Ishikawa (cell line): ENCODE measurements around the gene ATRIP.

Source experiments
- CEBPB ChIP-seq: IDR thresholded peaks from 2 replicates; pipeline ENCODE4 v1.6.1; 2012
- CREB1 ChIP-seq: IDR thresholded peaks from 2 replicates; pipeline ENCODE4 v1.6.1; 2012; ENCODE audit warnings: low read depth
- EGR1 ChIP-seq: IDR thresholded peaks from 2 replicates; pipeline ENCODE4 v1.6.1; 2012
- EP300 ChIP-seq: IDR thresholded peaks from 2 replicates; pipeline ENCODE4 v1.6.1; 2012; ENCODE audit warnings: borderline replicate concordance
- FOXM1 ChIP-seq: IDR thresholded peaks from 2 replicates; pipeline ENCODE4 v1.6.1; 2012; ENCODE audit warnings: low read depth, borderline replicate concordance
- NFIC ChIP-seq: IDR thresholded peaks from 2 replicates; pipeline ENCODE4 v1.6.1; 2012
- TAF1 ChIP-seq: IDR thresholded peaks from 2 replicates; pipeline ENCODE4 v1.6.1; 2012; ENCODE audit warnings: low read depth, mild to moderate bottlenecking
- TCF12 ChIP-seq: IDR thresholded peaks from 2 replicates; pipeline ENCODE4 v1.6.1; 2012; ENCODE audit warnings: low read depth
- TEAD4 ChIP-seq: IDR thresholded peaks from 2 replicates; pipeline ENCODE4 v1.6.1; 2012
- YY1 ChIP-seq: IDR thresholded peaks from 2 replicates; pipeline ENCODE4 v1.6.1; 2012; ENCODE audit warnings: low read depth
- ZBTB7A ChIP-seq: IDR thresholded peaks from 2 replicates; pipeline ENCODE4 v1.6.1; 2012; ENCODE audit warnings: low read depth
- TF ChIP-seq, protein P1 (sequence below): IDR thresholded peaks from 2 replicates; pipeline ENCODE4 v1.6.1; 2012
- TF ChIP-seq, protein P2 (sequence below): IDR thresholded peaks from 2 replicates; pipeline ENCODE4 v1.6.1; 2012
- TF ChIP-seq, protein P3 (sequence below): IDR thresholded peaks from 2 replicates; pipeline ENCODE4 v1.6.1; 2012; ENCODE audit warnings: low read depth, mild to moderate bottlenecking

Gene ATRIP

DNA sequence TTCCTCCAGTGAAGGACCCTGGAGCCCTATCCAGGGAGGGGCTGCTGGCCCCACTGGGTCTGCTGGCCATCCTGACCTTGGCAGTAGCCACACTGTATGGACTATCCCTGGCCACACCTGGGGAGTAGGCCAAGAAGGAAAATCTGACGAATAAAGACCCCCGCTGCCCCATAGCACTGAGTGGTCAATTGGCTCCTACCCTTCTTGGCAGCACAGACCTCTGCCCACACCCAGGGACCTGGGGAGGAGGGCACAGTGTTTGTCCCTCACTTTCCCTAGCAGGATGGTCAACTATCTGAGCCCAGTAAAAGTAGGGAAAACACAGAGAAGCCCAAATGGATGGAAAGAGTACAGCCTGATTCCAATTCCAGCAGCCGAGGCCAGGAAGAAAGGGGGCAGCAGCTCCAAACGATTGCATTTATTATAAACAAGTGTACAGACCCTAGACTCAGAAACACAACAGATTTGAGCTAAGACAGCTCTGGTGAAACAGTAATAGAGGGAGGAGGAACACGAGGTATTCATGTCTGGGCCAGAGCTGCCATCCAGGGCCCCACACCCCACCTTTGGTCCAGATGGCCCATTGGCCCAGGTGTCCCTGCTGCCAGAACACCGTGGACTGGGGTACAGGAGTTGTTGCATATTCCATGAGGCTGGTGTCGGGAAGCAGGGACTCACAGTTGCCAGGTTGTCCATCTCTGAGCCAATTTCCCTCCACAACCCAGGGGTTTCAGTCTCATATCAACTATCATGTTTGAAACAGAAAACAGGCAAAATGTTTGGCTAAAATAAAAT lies 21.1 kb downstream of the ATRIP start:
- TF ChIP-seq NFIC (no peak), TEAD4 (no peak)
- TF ChIP-seq, protein P1, sequence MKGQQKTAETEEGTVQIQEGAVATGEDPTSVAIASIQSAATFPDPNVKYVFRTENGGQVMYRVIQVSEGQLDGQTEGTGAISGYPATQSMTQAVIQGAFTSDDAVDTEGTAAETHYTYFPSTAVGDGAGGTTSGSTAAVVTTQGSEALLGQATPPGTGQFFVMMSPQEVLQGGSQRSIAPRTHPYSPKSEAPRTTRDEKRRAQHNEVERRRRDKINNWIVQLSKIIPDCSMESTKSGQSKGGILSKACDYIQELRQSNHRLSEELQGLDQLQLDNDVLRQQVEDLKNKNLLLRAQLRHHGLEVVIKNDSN = no peak
- TF ChIP-seq, protein P2, sequence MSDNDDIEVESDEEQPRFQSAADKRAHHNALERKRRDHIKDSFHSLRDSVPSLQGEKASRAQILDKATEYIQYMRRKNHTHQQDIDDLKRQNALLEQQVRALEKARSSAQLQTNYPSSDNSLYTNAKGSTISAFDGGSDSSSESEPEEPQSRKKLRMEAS = no peak

- TF ChIP-seq EGR1 = no peak
Measured at GRCh38 chr3:48468329-48468731, 21.8 kb downstream of the ATRIP start.

GRCh38 chr3:48469046-48469915 lies 22.7 kb downstream of the ATRIP start:
- TF ChIP-seq, protein P1 = no peak
- no peak for TF ChIP-seq NFIC
- TF ChIP-seq YY1 = no peak
- no peak for TF ChIP-seq CEBPB
- no peak for TF ChIP-seq ZBTB7A

DNA sequence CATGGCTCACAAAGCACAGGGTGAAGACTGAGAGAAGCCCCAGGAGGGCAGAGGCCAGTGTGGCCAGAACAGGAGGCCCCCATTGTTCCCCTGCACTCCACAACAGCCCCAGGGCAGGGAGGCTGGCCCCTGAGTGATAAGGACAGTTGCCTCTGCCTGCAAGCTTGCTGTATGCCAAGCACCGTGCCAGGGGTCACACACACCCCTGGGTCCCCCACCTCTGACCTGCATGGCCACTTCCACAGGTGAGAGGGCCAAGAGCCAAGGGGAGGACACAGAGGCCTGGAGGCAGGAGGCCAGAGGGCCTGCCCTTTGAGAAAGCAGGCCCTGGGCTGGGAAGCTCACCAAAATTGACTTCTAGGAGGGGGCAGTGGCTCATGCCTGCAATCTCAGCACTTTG lies 23.7 kb downstream of the ATRIP start:
- no peak for TF ChIP-seq CEBPB
- no peak for TF ChIP-seq YY1
- TF ChIP-seq, protein P1 = no peak
- TF ChIP-seq, protein P3, sequence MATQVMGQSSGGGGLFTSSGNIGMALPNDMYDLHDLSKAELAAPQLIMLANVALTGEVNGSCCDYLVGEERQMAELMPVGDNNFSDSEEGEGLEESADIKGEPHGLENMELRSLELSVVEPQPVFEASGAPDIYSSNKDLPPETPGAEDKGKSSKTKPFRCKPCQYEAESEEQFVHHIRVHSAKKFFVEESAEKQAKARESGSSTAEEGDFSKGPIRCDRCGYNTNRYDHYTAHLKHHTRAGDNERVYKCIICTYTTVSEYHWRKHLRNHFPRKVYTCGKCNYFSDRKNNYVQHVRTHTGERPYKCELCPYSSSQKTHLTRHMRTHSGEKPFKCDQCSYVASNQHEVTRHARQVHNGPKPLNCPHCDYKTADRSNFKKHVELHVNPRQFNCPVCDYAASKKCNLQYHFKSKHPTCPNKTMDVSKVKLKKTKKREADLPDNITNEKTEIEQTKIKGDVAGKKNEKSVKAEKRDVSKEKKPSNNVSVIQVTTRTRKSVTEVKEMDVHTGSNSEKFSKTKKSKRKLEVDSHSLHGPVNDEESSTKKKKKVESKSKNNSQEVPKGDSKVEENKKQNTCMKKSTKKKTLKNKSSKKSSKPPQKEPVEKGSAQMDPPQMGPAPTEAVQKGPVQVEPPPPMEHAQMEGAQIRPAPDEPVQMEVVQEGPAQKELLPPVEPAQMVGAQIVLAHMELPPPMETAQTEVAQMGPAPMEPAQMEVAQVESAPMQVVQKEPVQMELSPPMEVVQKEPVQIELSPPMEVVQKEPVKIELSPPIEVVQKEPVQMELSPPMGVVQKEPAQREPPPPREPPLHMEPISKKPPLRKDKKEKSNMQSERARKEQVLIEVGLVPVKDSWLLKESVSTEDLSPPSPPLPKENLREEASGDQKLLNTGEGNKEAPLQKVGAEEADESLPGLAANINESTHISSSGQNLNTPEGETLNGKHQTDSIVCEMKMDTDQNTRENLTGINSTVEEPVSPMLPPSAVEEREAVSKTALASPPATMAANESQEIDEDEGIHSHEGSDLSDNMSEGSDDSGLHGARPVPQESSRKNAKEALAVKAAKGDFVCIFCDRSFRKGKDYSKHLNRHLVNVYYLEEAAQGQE = no peak
- no peak for TF ChIP-seq ZBTB7A
- TF ChIP-seq, protein P2 = no peak
- TF ChIP-seq EP300 = no peak
- TF ChIP-seq TCF12 = no peak
- no peak for TF ChIP-seq CREB1
- TF ChIP-seq TEAD4 = no peak
- TF ChIP-seq EGR1 = no peak

- TF ChIP-seq EGR1 (no peak), CREB1 (no peak), TAF1 (no peak), TCF12 (no peak), FOXM1 (no peak), TEAD4 (no peak), EP300 (no peak), YY1 (no peak), CEBPB (no peak)
- TF ChIP-seq, protein P2 = no peak
- TF ChIP-seq, protein P1 = no peak
- TF ChIP-seq, protein P3 = no peak
Measured at GRCh38 chr3:48472673-48472922, 26.1 kb downstream of the ATRIP start.
